ENCODE data around the gene TUBE1.
"Not testable (repeated sequence)": the region's sequence is repeated elsewhere in the genome, so short reads cannot be mapped to it uniquely, and the experiment has no call there.

The TUBE1 gene

GRCh38 chr6:112081569-112081968 lies 5.7 kb downstream of the TUBE1 start:
- peaks cover 18 to 43% (median 24%) of the 10 kb centered on the region in 5 donors for H3K36me3 ChIP-seq (ENCODE audit: control insufficient read depth in 5 of 5, insufficient read depth in 5 of 5, low read length in 5 of 5)
- H3K9ac ChIP-seq (ENCODE audit: low read length in 5 of 5): no peak overlapping the region
- H3K4me3 ChIP-seq (ENCODE audit: low read depth in 1 of 5, low read length in 5 of 5): no peak overlapping the region
- H3K27me3 ChIP-seq (ENCODE audit: control insufficient read depth in 5 of 5, insufficient read depth in 4 of 5, low read length in 5 of 5): no peaks in the 10 kb centered on the region
- H3K4me1 ChIP-seq (ENCODE audit: control insufficient read depth in 5 of 5, insufficient read depth in 5 of 5, low read length in 5 of 5): peaks cover 0 to 6% (median 3%) of the 10 kb centered on the region in 5 donors
- no peaks in the 10 kb centered on the region for H3K9me3 ChIP-seq (ENCODE audit: control insufficient read depth in 5 of 5, low read length in 5 of 5)
- no peak overlapping the region for H3K27ac ChIP-seq (ENCODE audit: low read depth, low read length)

DNA sequence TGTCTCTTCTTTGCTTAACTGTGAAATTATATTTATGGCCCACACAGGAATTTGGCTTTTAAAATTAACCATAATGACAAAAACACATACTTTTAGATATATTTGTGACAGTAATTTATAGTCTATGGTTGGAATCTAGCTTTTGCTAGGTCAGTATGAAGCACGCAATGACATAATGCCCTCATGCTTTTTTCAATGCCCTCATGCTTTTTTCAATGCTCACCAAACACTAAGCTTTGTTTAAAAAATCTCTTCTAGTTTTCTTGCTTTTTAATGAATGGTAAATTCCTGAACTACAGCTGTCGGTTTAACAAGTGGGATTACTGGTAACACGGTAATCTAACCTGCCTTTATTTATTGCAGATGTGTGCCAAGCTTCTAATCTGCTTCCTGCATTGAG lies 20.7 kb downstream of the TUBE1 start:
- H3K4me1 ChIP-seq (ENCODE audit: control insufficient read depth in 5 of 5, insufficient read depth in 5 of 5, low read length in 5 of 5): no peaks in the 10 kb centered on the region
- H3K9me3 ChIP-seq (ENCODE audit: control insufficient read depth in 5 of 5, low read length in 5 of 5): no peaks in the 10 kb centered on the region
- H3K27ac ChIP-seq (ENCODE audit: low read depth, low read length): no peak overlapping the region

DNA sequence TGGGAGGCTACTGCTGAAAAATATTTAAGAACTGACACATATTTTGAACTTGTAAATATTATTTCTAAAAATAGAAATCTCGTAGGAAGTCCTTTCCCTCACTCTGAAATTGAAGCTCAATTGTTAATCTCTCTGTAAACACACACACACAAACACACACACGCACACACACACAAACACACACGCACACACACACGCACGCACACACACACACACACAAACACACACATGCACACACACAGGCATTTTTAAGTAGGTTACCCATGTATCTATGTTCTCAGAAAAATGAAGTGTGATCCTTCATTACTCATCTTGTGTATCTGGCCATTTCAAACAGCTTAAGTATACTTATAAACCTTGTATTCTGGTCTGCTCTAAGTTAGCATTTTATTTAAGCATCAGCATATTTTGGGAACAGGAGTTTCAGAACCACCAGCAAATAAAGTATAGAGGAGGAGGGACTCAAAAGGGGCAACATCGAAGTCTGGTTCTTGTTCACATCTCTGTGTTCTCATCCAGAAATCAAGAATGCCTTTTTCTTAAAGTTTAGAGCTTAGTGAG lies 21.8 kb downstream of the TUBE1 start:
- Histone ChIP-seq H3K27me3 (ENCODE audit: control insufficient read depth in 5 of 5, insufficient read depth in 4 of 5, low read length in 5 of 5) (no peaks in the 10 kb centered on the region), H3K27ac (ENCODE audit: low read depth, low read length) (no peak overlapping the region), H3K4me1 (ENCODE audit: control insufficient read depth in 5 of 5, insufficient read depth in 5 of 5, low read length in 5 of 5) (no peaks in the 10 kb centered on the region), H3K9me3 (ENCODE audit: control insufficient read depth in 5 of 5, low read length in 5 of 5) (no peaks in the 10 kb centered on the region), H3K9ac (ENCODE audit: low read length in 5 of 5) (no peak overlapping the region), H3K4me3 (ENCODE audit: low read depth in 1 of 5, low read length in 5 of 5) (no peak overlapping the region), H3K36me3 (ENCODE audit: control insufficient read depth in 5 of 5, insufficient read depth in 5 of 5, low read length in 5 of 5) (peaks cover 0 to 10% (median 7%) of the 10 kb centered on the region in 5 donors)

More for the DNA sequence above, 20.7 kb downstream of the TUBE1 start:
- Histone ChIP-seq H3K4me3 (ENCODE audit: low read depth in 1 of 5, low read length in 5 of 5) (no peak overlapping the region), H3K27me3 (ENCODE audit: control insufficient read depth in 5 of 5, insufficient read depth in 4 of 5, low read length in 5 of 5) (no peaks in the 10 kb centered on the region), H3K36me3 (ENCODE audit: control insufficient read depth in 5 of 5, insufficient read depth in 5 of 5, low read length in 5 of 5) (peaks cover 0 to 18% (median 10%) of the 10 kb centered on the region in 5 donors), H3K9ac (ENCODE audit: low read length in 5 of 5) (no peak overlapping the region)

DNA sequence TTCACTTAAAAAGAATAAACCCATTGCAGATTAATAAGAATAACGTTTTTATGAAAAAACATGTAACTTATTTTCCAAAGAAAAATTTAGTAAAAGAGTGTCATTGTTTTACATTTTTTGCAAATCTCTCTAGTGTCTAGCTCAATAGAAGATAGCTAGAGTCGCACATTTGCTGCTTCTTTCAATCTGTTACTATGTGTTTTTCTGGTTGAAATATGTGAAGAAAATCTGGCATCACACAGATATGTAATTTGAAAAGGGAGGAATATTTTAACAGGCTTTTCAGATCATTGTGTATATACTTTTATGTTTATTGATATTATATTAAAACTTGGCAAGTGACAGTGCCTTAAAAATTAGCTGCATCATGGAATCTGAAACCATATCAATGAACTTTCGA lies 24.3 kb downstream of the TUBE1 start:
- Histone ChIP-seq H3K4me3 (ENCODE audit: low read depth in 1 of 5, low read length in 5 of 5) (no peak overlapping the region), H3K4me1 (ENCODE audit: control insufficient read depth in 5 of 5, insufficient read depth in 5 of 5, low read length in 5 of 5) (no peaks in the 10 kb centered on the region), H3K27ac (ENCODE audit: low read depth, low read length) (no peak overlapping the region), H3K9me3 (ENCODE audit: control insufficient read depth in 5 of 5, low read length in 5 of 5) (no peaks in the 10 kb centered on the region), H3K27me3 (ENCODE audit: control insufficient read depth in 5 of 5, insufficient read depth in 4 of 5, low read length in 5 of 5) (no peaks in the 10 kb centered on the region), H3K9ac (ENCODE audit: low read length in 5 of 5) (no peak overlapping the region), H3K36me3 (ENCODE audit: control insufficient read depth in 5 of 5, insufficient read depth in 5 of 5, low read length in 5 of 5) (no peaks in the 10 kb centered on the region)

DNA sequence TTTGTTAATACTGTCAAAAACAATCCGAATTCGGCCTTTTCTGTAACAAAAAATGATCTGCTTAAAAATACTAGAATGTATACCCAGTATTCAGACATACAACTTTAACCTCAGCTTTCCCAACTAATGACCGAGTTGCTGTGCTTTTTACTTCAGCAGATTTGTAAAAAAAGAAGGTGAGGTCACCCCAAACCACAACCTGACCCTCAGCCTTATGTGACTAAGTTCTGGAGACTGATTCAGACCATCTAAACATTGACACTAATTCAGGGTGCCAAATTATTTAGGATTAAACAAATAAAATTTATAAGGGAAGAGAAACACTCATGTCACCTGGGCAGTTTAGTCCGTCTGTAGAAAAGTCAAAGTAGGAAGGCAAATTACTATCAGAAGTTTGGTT lies 25.7 kb downstream of the TUBE1 start:
- Histone ChIP-seq H3K4me1 (ENCODE audit: control insufficient read depth in 5 of 5, insufficient read depth in 5 of 5, low read length in 5 of 5) (no peaks in the 10 kb centered on the region), H3K4me3 (ENCODE audit: low read depth in 1 of 5, low read length in 5 of 5) (no peak overlapping the region), H3K36me3 (ENCODE audit: control insufficient read depth in 5 of 5, insufficient read depth in 5 of 5, low read length in 5 of 5) (no peaks in the 10 kb centered on the region), H3K9ac (ENCODE audit: low read length in 5 of 5) (no peak overlapping the region), H3K9me3 (ENCODE audit: control insufficient read depth in 5 of 5, low read length in 5 of 5) (no peaks in the 10 kb centered on the region), H3K27ac (ENCODE audit: low read depth, low read length) (no peak overlapping the region), H3K27me3 (ENCODE audit: control insufficient read depth in 5 of 5, insufficient read depth in 4 of 5, low read length in 5 of 5) (no peaks in the 10 kb centered on the region)

- Histone ChIP-seq H3K4me1 (ENCODE audit: control insufficient read depth in 5 of 5, insufficient read depth in 5 of 5, low read length in 5 of 5) (no peaks in the 10 kb centered on the region), H3K9me3 (ENCODE audit: control insufficient read depth in 5 of 5, low read length in 5 of 5) (no peaks in the 10 kb centered on the region), H3K9ac (ENCODE audit: low read length in 5 of 5) (no peak overlapping the region), H3K36me3 (ENCODE audit: control insufficient read depth in 5 of 5, insufficient read depth in 5 of 5, low read length in 5 of 5) (no peaks in the 10 kb centered on the region), H3K4me3 (ENCODE audit: low read depth in 1 of 5, low read length in 5 of 5) (no peak overlapping the region), H3K27me3 (ENCODE audit: control insufficient read depth in 5 of 5, insufficient read depth in 4 of 5, low read length in 5 of 5) (no peaks in the 10 kb centered on the region), H3K27ac (ENCODE audit: low read depth, low read length) (no peak overlapping the region)
These were observed 28.8 kb downstream of the TUBE1 start for GRCh38 chr6:112058243-112059032.

GRCh38 chr6:112054555-112055190 lies 32.6 kb downstream of the TUBE1 start:
- Histone ChIP-seq H3K4me1 (ENCODE audit: control insufficient read depth in 5 of 5, insufficient read depth in 5 of 5, low read length in 5 of 5) (no peaks in the 10 kb centered on the region), H3K4me3 (ENCODE audit: low read depth in 1 of 5, low read length in 5 of 5) (no peak overlapping the region), H3K9ac (ENCODE audit: low read length in 5 of 5) (no peak overlapping the region), H3K36me3 (ENCODE audit: control insufficient read depth in 5 of 5, insufficient read depth in 5 of 5, low read length in 5 of 5) (no peaks in the 10 kb centered on the region), H3K9me3 (ENCODE audit: control insufficient read depth in 5 of 5, low read length in 5 of 5) (peaks cover 0 to 4% (median 3%) of the 10 kb centered on the region in 5 donors), H3K27me3 (ENCODE audit: control insufficient read depth in 5 of 5, insufficient read depth in 4 of 5, low read length in 5 of 5) (no peaks in the 10 kb centered on the region), H3K27ac (ENCODE audit: low read depth, low read length) (no peak overlapping the region)

DNA sequence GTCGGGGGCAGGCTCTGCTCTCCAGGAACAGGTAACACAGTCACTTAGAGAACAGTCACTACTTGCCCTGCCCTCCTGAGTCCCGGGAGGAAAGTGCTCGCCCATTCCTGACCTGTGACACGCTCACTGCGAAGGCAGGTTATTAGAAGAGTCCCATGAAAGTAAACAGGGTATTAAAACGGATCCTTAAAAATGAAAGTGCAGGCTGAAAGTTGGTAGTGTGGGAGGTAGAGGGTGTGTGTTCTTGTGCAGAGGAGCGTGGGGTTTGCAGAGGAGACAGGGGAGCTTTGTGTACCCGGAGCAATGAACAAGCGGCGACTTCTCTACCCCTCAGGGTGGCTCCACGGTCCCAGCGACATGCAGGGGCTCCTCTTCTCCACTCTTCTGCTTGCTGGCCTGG lies 33.3 kb downstream of the TUBE1 start, which contains the start of gene CCN6:
Gene CCN6 (plus strand): TSS at position 104 of the 400 bp plus-strand sequence. CDS start 254 bp downstream, at position 358.
- no peaks in the 10 kb centered on the region for H3K36me3 ChIP-seq (ENCODE audit: control insufficient read depth in 5 of 5, insufficient read depth in 5 of 5, low read length in 5 of 5)
- H3K27me3 ChIP-seq (ENCODE audit: control insufficient read depth in 5 of 5, insufficient read depth in 4 of 5, low read length in 5 of 5): no peaks in the 10 kb centered on the region
- no peak within 1 kb of the TSS for H3K4me3 ChIP-seq (ENCODE audit: low read depth in 1 of 5, low read length in 5 of 5)
- H3K9me3 ChIP-seq (ENCODE audit: control insufficient read depth in 5 of 5, low read length in 5 of 5): peaks cover 0 to 4% (median 3%) of the 10 kb centered on the region in 5 donors
- no peak within 1 kb of the TSS for H3K9ac ChIP-seq (ENCODE audit: low read length in 5 of 5)
- peaks cover 0 to 6% (median 0%) of the 10 kb centered on the region in 5 donors for H3K4me1 ChIP-seq (ENCODE audit: control insufficient read depth in 5 of 5, insufficient read depth in 5 of 5, low read length in 5 of 5)
- H3K27ac ChIP-seq (ENCODE audit: low read depth, low read length): no peak within 1 kb of the TSS

- H3K27ac ChIP-seq (ENCODE audit: low read depth, low read length); H3K4me3 ChIP-seq (ENCODE audit: low read depth in 1 of 5, low read length in 5 of 5); H3K9ac ChIP-seq (ENCODE audit: low read length in 5 of 5); H3K36me3 ChIP-seq (ENCODE audit: control insufficient read depth in 5 of 5, insufficient read depth in 5 of 5, low read length in 5 of 5); H3K27me3 ChIP-seq (ENCODE audit: control insufficient read depth in 5 of 5, insufficient read depth in 4 of 5, low read length in 5 of 5); H3K4me1 ChIP-seq (ENCODE audit: control insufficient read depth in 5 of 5, insufficient read depth in 5 of 5, low read length in 5 of 5); H3K9me3 ChIP-seq (ENCODE audit: control insufficient read depth in 5 of 5, low read length in 5 of 5): not testable (repeated sequence)
These were observed 36.0 kb downstream of the TUBE1 start for GRCh38 chr6:112051251-112051740.

DNA sequence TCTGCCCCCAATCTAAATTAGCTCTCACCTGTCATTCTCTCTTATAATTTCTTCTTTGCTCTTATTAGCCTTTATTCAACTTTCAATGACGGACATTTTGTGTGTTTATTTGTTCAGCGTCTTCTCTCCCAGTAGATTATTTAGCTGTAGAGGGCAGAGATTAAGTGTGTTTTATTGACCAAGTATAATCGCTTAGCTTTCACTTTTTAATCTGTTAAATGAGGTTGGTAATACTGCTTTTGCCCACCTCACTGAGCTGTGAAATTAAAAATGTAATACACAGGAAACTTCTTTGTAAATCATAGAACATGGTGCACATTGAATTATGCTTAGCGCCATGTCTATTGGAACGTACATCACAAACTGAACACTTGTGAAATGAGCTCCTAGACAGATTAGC lies 36.9 kb downstream of the TUBE1 start:
- Histone ChIP-seq H3K4me3 (ENCODE audit: low read depth in 1 of 5, low read length in 5 of 5) (no peak overlapping the region), H3K27ac (ENCODE audit: low read depth, low read length) (no peak overlapping the region), H3K9ac (ENCODE audit: low read length in 5 of 5) (no peak overlapping the region), H3K4me1 (ENCODE audit: control insufficient read depth in 5 of 5, insufficient read depth in 5 of 5, low read length in 5 of 5) (peaks cover 0 to 8% (median 0%) of the 10 kb centered on the region in 5 donors), H3K9me3 (ENCODE audit: control insufficient read depth in 5 of 5, low read length in 5 of 5) (peaks cover 0 to 4% (median 3%) of the 10 kb centered on the region in 5 donors), H3K27me3 (ENCODE audit: control insufficient read depth in 5 of 5, insufficient read depth in 4 of 5, low read length in 5 of 5) (no peaks in the 10 kb centered on the region), H3K36me3 (ENCODE audit: control insufficient read depth in 5 of 5, insufficient read depth in 5 of 5, low read length in 5 of 5) (no peaks in the 10 kb centered on the region)
